T-cell (primary cell): Measurements from ENCODE around the gene CBX1. TPM values are rescaled to one million over a fixed set of nuclear protein-coding genes. Genes with fewer than 3 reads are reported as not detected.
"Not testable (repeated sequence)": the region's sequence is repeated elsewhere in the genome, so short reads cannot be mapped to it uniquely, and the experiment has no call there.

Experiments used
- ATAC-seq, 4 experiments: fragments of 200-7000 bp in 3 of 4; fragments of 150-1000 bp in 1 of 4; cut with Tn5 transposase; replicated peaks in 1 of 4; 1 replicate in 3 of 4; 2 replicates in 1 of 4; pipeline ENCODE4 v1.10.0; 2021; ENCODE audit warnings: moderate library complexity in 3 of 4, mild to moderate bottlenecking in 2 of 4, moderate number of reproducible peaks in 1 of 4
- CTCF ChIA-PET, 2 donors: fragments of 300-600 bp; sonication (Branson Sonifier 250); formaldehyde crosslinking; loops; one replicate each; lab custom pipeline; 2022; ENCODE audit warnings: antibody characterized with exemption in 2 of 2; lab: Charles Lee
- POLR2A ChIA-PET, 2 donors: fragments of 300-600 bp; sonication (Branson Sonifier 250); formaldehyde crosslinking; loops; one replicate each; lab custom pipeline; 2022; ENCODE audit warnings: antibody characterized with exemption in 2 of 2; lab: Charles Lee
- DNase-seq, 35 experiments: peaks; one replicate each; pipeline versions ENCODE4 v3.0.0 to v3.0.0-alpha.2; 2013 to 2023
- H3K27ac ChIP-seq: one replicate; pipeline ENCODE4 v1.5.1; 2013; ENCODE audit warnings: low read length
- H3K27me3 ChIP-seq, 2 experiments: replicated peaks in 1 of 2; 1 replicate in 1 of 2; 2 replicates in 1 of 2; pipeline versions ENCODE4 v1.6.1 to v1.7.0; 2013; ENCODE audit warnings: low read length in 1 of 2, mixed read lengths in 1 of 2; ENCODE audit not compliant: control insufficient read depth in 2 of 2, insufficient read depth in 2 of 2; ENCODE audit errors: extremely low read depth in 1 of 2
- H3K36me3 ChIP-seq, 2 donors: 1 replicate in 1 of 2; 2 replicates in 1 of 2; pipeline versions ENCODE4 v1.6.1 to v1.7.0; 2013; ENCODE audit warnings: low read length in 1 of 2; ENCODE audit not compliant: control insufficient read depth in 2 of 2, insufficient read depth in 1 of 2; ENCODE audit errors: extremely low read depth in 1 of 2
- H3K4me1 ChIP-seq, 2 experiments: 1 replicate in 1 of 2; 2 replicates in 1 of 2; pipeline versions ENCODE4 v1.6.1 to v1.7.0; 2013; ENCODE audit warnings: low read length in 2 of 2, mixed read lengths in 1 of 2; ENCODE audit not compliant: insufficient read depth in 2 of 2, control insufficient read depth in 1 of 2; ENCODE audit errors: extremely low read depth in 1 of 2
- H3K4me3 ChIP-seq, 2 donors: 1 replicate in 1 of 2; 2 replicates in 1 of 2; pipeline versions ENCODE4 v1.5.1 to v1.7.0; 2013; ENCODE audit warnings: mild to moderate bottlenecking in 2 of 2, low read length in 1 of 2, moderate library complexity in 1 of 2; ENCODE audit not compliant: control insufficient read depth in 1 of 2; ENCODE audit errors: extremely low read depth in 1 of 2
- H3K9me3 ChIP-seq: 2 replicates; pipeline ENCODE4 v1.7.0; 2013
- H3K27ac Mint-ChIP-seq, 2 donors: one replicate each; pipeline ENCODE4 v1.8.0; 2020 to 2021; ENCODE audit warnings: mild to moderate bottlenecking in 2 of 2, mixed read lengths in 2 of 2
- H3K27me3 Mint-ChIP-seq, 2 donors: one replicate each; pipeline ENCODE4 v1.8.0; 2021 to 2022; ENCODE audit warnings: mixed read lengths in 2 of 2
- H3K36me3 Mint-ChIP-seq: one replicate; pipeline ENCODE4 v1.8.0; 2021; ENCODE audit warnings: mixed read lengths
- H3K4me1 Mint-ChIP-seq, 3 donors: one replicate each; pipeline ENCODE4 v1.8.0; 2020 to 2022; ENCODE audit warnings: mixed read lengths in 3 of 3, mild to moderate bottlenecking in 1 of 3
- H3K4me3 Mint-ChIP-seq, 3 donors: one replicate each; pipeline ENCODE4 v1.8.0; 2020 to 2022; ENCODE audit warnings: mild to moderate bottlenecking in 3 of 3, mixed read lengths in 3 of 3, moderate library complexity in 3 of 3
- H3K9me3 Mint-ChIP-seq, 3 donors: one replicate each; pipeline ENCODE4 v1.8.0; 2020 to 2022; ENCODE audit warnings: mixed read lengths in 3 of 3
- WGBS: methylation state at CpG from one replicate; pipeline ENCODE4 v1.1.5; 2013; ENCODE audit warnings: missing lambda C conversion rate; ENCODE audit not compliant: insufficient coverage; 5-methylcytosine and 5-hydroxymethylcytosine counted together
- total RNA-seq, 35 experiments: library from RNA in 6 of 35; stranded (reverse) in 6 of 35; fragments of 120-200 nt in 1 of 35; gene quantifications; one replicate each; pipeline versions ENCODE4 v1.2.1 to v1.2.4 and lab custom pipeline; 2013 to 2026

CBX1 gene
- total RNA-seq, 5 donors from 2014 or later (not counting 1 experiment from before 2014, with no cell fraction given), result 19.6 to 32.4 (median 30.7) TPM

- H3K4me3 ChIP-seq, POLR2A ChIA-PET, ATAC-seq, H3K27ac Mint-ChIP-seq, H3K36me3 Mint-ChIP-seq, H3K9me3 Mint-ChIP-seq, CTCF ChIA-PET, H3K4me3 Mint-ChIP-seq, H3K9me3 ChIP-seq, DNase-seq, H3K4me1 Mint-ChIP-seq, H3K36me3 ChIP-seq, H3K27ac ChIP-seq: not testable (repeated sequence)
- 93% methylated on average over 2 of the region's 12 CpGs for WGBS
- H3K27me3 Mint-ChIP-seq, result peaks cover 23 to 41% of the 10 kb centered on the region in 2 donors
- Histone ChIP-seq H3K27me3 (peaks cover 0 to 67% of the 10 kb centered on the region in 2 experiments), H3K4me1 (peaks cover 2 to 16% of the 10 kb centered on the region in 2 experiments)
These were observed 66.5 kb downstream of the CBX1 start for GRCh38 chr17:48034734-48035133.

GRCh38 chr17:48031966-48032365 is 69.3 kb downstream of the CBX1 start:
- ATAC-seq, result no peak
- CTCF ChIA-PET, result interaction anchor here in 1 of 2 donors (0.7 to 2.2 kb wide), 2 partner anchors 33 to 42 kb away, joined by 3 to 8 read pairs; no protein-coding TSS in a partner anchor
- no CpG with 5 or more reads among the region's 6 CpGs for WGBS
- POLR2A ChIA-PET, result interaction anchor here in 1 of 2 donors (0.7 kb wide), 1 partner anchor 21 kb away, joined by 5 read pairs; no protein-coding TSS in a partner anchor
- H3K27me3 ChIP-seq, result peaks cover 0 to 63% of the 10 kb centered on the region in 2 experiments
- H3K9me3 ChIP-seq, result no peaks in the 10 kb centered on the region
- Mint-ChIP-seq H3K9me3 (no peaks in the 10 kb centered on the region), H3K4me1 (peaks cover 0 to 4% (median 3%) of the 10 kb centered on the region in 3 donors), H3K27me3 (peaks cover 25 to 41% of the 10 kb centered on the region in 2 donors), H3K36me3 (no peaks in the 10 kb centered on the region), H3K27ac (no peak overlapping the region), H3K4me3 (no peak overlapping the region)
- no peak for DNase-seq
- H3K36me3 ChIP-seq, result no peaks in the 10 kb centered on the region
- H3K27ac ChIP-seq, result no peak overlapping the region
- H3K4me1 ChIP-seq, result peaks cover 2 to 5% of the 10 kb centered on the region in 2 experiments
- H3K4me3 ChIP-seq, result no peak overlapping the region

- Histone ChIP-seq H3K27me3 (peaks cover 0 to 70% of the 10 kb centered on the region in 2 experiments), H3K27ac (no peak overlapping the region), H3K4me3 (no peak overlapping the region), H3K36me3 (no peaks in the 10 kb centered on the region), H3K9me3 (no peaks in the 10 kb centered on the region), H3K4me1 (peaks cover 2 to 13% of the 10 kb centered on the region in 2 experiments)
- 63% methylated on average over 1 of the region's 5 CpGs for WGBS
- no peaks in the 10 kb centered on the region for H3K9me3 Mint-ChIP-seq
- POLR2A ChIA-PET, result no interaction called here
- no peak overlapping the region for H3K27ac Mint-ChIP-seq
- no peak for ATAC-seq
- peaks cover 22 to 38% of the 10 kb centered on the region in 2 donors for H3K27me3 Mint-ChIP-seq
- CTCF ChIA-PET, result interaction anchor here in 1 of 2 donors (0.6 to 2.2 kb wide), 3 partner anchors 32 to 136 kb away, joined by 3 to 8 read pairs (median 3); no protein-coding TSS in a partner anchor
- peaks cover 12 to 14% (median 13%) of the 10 kb centered on the region in 3 donors for H3K4me1 Mint-ChIP-seq
- DNase-seq, result no peak
- no peaks in the 10 kb centered on the region for H3K36me3 Mint-ChIP-seq
- H3K4me3 Mint-ChIP-seq, result no peak overlapping the region
These were observed 70.7 kb downstream of the CBX1 start for GRCh38 chr17:48030531-48030930.

GRCh38 chr17:48028736-48029135 is 72.5 kb downstream of the CBX1 start:
- H3K4me3 Mint-ChIP-seq, result no peak overlapping the region
- ChIA-PET POLR2A (no interaction called here), CTCF (no interaction called here)
- Histone ChIP-seq H3K9me3 (no peaks in the 10 kb centered on the region), H3K4me1 (peaks cover 14 to 29% of the 10 kb centered on the region in 2 experiments), H3K27ac (no peak overlapping the region), H3K4me3 (no peak overlapping the region), H3K36me3 (no peaks in the 10 kb centered on the region), H3K27me3 (peaks cover 0 to 68% of the 10 kb centered on the region in 2 experiments)
- no peaks in the 10 kb centered on the region for H3K9me3 Mint-ChIP-seq
- H3K4me1 Mint-ChIP-seq, result peaks cover 25 to 27% (median 26%) of the 10 kb centered on the region in 3 donors
- peaks cover 28 to 43% of the 10 kb centered on the region in 2 donors for H3K27me3 Mint-ChIP-seq
- 100% methylated on average over 1 of the region's 1 CpG for WGBS
- H3K27ac Mint-ChIP-seq, result no peak overlapping the region
- DNase-seq (no peak), ATAC-seq (no peak)
- no peaks in the 10 kb centered on the region for H3K36me3 Mint-ChIP-seq

- 92% methylated on average over 9 of the region's 12 CpGs for WGBS
- no peak for DNase-seq
- H3K4me3 ChIP-seq, result no peak overlapping the region
- no peaks in the 10 kb centered on the region for H3K9me3 ChIP-seq
- Mint-ChIP-seq H3K36me3 (no peaks in the 10 kb centered on the region), H3K9me3 (no peaks in the 10 kb centered on the region), H3K4me3 (peak overlapping the region in 1 of 3 donors; percentile 90), H3K4me1 (peaks cover 28 to 35% (median 32%) of the 10 kb centered on the region in 3 donors), H3K27ac (no peak overlapping the region), H3K27me3 (peaks cover 29 to 38% of the 10 kb centered on the region in 2 donors)
- no peak for ATAC-seq
- peaks cover 0 to 68% of the 10 kb centered on the region in 2 experiments for H3K27me3 ChIP-seq
- no peak overlapping the region for H3K27ac ChIP-seq
- no peaks in the 10 kb centered on the region for H3K36me3 ChIP-seq
- H3K4me1 ChIP-seq, result peaks cover 20 to 36% of the 10 kb centered on the region in 2 experiments
- ChIA-PET CTCF (interaction anchor here (1.0 to 2.6 kb wide), 7 partner anchors 8 to 53 kb away, joined by 3 to 37 read pairs (median 5); partner anchors contain the start of gene NFE2L1 (in 1 of the 2)), POLR2A (no interaction called here)
These were observed 73.8 kb downstream of the CBX1 start for GRCh38 chr17:48027322-48027981.

GRCh38 chr17:48026502-48027321 is 74.6 kb downstream of the CBX1 start:
- Mint-ChIP-seq H3K9me3 (no peaks in the 10 kb centered on the region), H3K36me3 (no peaks in the 10 kb centered on the region), H3K4me3 (peak overlapping the region in 1 of 3 donors; percentile 90), H3K27me3 (peaks cover 32 to 36% of the 10 kb centered on the region in 2 donors), H3K4me1 (peaks cover 28 to 35% (median 32%) of the 10 kb centered on the region in 3 donors), H3K27ac (no peak overlapping the region)
- WGBS, result 36% methylated on average over 15 of the region's 18 CpGs
- H3K9me3 ChIP-seq, result no peaks in the 10 kb centered on the region
- POLR2A ChIA-PET, result no interaction called here
- peaks cover 20 to 36% of the 10 kb centered on the region in 2 experiments for H3K4me1 ChIP-seq
- no peak overlapping the region for H3K27ac ChIP-seq
- peaks cover 0 to 65% of the 10 kb centered on the region in 2 experiments for H3K27me3 ChIP-seq
- ATAC-seq (no peak), DNase-seq (peak; percentile 38 to 82 (median 62))
- H3K36me3 ChIP-seq, result no peaks in the 10 kb centered on the region
- H3K4me3 ChIP-seq, result no peak overlapping the region
- CTCF ChIA-PET, result interaction anchor here (0.5 to 2.6 kb wide), 14 partner anchors 9 to 610 kb away, joined by 3 to 37 read pairs (median 5); partner anchors contain the start of gene NFE2L1 (in 1 of the 2)
